SK-N-DZ (cell line): Measurements from ENCODE around the gene PPP1R12B.
"Not testable (repeated sequence)": the region's sequence is repeated elsewhere in the genome, so short reads cannot be mapped to it uniquely, and the experiment has no call there.

ENCODE experiments used
- DNase-seq: peaks from one replicate; pipeline ENCODE4 v3.0.0-alpha.2; 2015; ENCODE audit warnings: low spot score

PPP1R12B gene

DNA sequence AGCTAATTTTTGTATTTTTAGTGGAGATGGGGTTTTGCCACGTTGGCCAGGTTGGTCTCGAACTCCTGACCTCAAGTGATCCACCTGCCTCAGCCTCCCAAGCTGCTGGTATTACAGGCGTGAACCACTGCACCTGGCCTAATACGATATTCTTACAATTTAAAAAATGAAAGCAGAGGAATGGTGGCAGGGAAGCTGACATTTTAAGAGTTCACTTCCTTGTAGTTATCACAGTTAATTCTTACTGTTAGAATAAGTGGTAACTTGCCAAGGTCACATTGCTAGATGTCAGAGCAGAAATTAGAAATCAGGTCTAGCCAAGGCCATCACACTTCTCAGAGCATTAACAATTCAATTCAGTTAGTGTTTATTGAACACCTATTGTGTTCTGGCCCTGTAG is 207.5 kb downstream of the PPP1R12B start:
- DNase-seq, result not testable (repeated sequence)

DNA sequence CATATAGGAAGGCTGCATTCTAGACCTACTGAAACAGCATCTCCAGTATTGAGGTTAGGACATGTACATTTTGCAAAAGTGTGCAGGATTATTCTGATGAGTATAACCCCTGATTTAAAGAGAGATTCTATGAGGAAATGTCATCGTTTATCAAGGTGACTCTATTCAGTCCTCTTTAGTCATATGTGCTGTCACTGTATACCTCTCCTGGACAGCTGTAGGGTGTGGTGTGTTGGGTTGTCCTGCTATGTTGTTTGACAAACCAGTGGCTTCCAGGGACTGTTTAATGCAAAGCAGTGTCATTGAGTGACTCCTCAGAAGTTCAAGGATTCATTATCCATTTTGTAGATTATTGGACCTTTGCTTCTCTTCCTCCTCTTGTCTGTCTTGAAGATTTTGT is 209.2 kb downstream of the PPP1R12B start:
- not testable (repeated sequence) for DNase-seq

DNA sequence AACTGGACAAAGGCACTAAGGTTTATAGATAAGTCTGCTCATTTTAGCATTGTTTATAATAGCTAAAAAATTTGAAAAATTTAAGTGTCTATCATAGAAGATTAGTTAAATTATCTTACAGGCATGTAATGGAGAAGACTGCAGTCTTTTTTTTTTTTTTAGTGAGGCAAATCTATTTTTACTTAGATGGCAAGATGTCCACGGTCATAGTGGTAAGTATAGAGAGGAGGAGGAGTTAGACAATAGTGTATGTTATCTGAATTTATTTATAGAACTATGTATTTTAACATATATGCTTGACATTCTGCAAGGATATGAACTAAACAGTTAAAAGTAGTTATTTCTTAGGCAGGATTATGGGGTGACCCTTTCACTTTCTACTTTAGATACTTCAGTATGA is 212.7 kb downstream of the PPP1R12B start:
- no peak for DNase-seq

DNA sequence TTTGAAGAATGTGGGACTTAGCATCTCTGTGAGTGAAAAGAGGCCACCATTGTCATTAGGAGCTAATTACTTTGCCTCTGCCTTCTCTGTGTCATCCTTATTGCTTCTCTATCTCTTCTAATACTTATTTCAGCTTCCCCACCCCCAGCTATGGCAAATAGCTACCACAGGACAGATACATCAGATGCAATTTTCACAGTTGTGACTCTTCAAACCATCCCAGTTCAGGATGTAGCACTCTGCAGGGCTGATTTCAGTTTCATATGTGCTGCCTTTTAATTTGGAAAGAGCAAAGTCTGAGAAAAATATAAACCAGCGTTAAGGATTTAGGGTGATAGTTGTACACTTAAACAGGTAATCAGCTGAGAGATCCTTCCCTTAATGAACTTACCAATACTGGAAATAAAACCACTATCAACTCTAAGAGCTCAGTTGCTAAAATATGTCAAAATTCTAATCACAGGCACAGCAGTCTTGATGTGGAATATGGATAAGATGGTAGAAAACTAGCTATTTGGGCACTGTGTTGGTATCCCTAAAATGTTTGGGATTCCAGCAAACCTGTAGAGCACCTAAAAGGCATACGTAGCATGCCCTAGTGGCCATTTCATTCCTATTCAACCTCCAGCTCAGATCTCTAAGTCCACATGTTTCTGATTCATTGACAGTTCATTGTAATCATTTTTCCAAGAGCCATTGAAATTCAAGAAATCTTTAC is 213.4 kb downstream of the PPP1R12B start:
- DNase-seq, result no peak

DNA sequence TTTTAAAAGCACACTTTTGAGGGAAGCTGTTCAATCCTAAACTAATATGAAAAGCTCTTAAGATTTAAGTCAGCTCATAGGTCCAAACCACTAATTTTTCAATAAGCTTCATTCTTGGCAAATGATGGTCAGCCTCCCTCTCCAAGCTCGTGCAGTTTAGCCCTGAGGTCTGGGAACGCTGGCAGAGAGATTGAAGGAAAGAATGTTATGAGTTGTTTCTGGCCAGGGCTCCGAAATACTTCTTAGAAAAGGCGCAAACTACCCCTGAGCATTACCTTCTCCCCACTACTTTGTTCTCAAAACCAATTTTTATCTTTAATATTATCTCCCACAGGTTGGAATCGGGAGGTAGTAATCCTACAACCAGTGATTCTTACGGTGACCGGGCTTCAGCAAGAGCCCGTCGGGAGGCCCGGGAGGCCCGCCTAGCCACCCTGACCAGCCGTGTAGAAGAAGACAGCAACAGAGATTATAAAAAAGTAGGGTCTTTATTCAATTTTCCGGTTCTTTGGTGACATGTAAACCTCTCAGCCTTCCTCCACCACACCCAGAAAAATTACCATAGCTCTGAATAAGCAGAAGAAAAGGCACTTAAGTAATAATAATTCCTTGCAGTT is 214.1 kb downstream of the PPP1R12B start:
- DNase-seq, result no peak

DNA sequence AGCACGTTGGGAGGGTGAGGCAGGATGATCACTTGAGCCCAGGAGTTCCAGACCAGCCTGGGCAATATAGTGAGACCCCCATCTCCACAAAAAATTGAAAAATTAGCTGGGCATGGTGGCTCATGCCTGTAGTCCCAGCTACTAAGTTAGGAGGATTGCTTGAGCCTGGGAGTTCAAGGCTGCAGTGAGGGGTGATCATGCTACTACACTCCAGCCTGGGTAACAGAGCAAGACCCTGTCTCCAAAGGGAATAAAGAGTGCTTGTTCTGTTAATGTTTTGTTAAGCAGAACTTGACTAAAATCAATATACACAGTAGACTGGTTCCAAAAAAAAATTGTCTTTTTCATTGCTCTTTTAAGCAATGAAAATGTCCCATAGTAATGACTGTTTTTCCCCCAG is 215.3 kb downstream of the PPP1R12B start:
- no peak for DNase-seq

DNA sequence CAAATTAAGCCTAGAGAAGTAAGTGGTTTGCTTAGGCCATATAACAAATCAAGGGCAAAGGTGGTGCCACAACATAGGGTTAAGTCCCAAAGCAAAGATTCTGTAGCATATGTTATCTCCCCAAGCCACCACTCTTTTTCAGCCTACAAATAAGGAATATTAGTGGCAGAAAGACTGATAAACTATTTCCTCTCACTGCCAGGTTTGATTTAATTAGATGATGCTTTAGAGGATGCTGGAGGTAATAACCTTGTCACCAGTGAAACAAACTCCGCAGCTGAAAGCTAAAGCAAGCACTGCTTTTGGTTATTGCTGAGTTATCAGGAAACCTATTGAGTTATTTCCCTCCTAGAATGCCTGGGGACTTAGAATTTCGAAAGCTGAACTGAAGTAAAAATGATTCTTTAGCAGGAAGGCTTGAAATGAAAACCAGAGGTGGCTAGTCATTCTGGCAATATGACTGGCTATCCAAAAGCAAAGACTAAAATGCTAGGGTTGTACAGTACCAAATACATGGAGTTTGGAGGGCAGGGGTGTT is 216.5 kb downstream of the PPP1R12B start:
- no peak for DNase-seq

DNA sequence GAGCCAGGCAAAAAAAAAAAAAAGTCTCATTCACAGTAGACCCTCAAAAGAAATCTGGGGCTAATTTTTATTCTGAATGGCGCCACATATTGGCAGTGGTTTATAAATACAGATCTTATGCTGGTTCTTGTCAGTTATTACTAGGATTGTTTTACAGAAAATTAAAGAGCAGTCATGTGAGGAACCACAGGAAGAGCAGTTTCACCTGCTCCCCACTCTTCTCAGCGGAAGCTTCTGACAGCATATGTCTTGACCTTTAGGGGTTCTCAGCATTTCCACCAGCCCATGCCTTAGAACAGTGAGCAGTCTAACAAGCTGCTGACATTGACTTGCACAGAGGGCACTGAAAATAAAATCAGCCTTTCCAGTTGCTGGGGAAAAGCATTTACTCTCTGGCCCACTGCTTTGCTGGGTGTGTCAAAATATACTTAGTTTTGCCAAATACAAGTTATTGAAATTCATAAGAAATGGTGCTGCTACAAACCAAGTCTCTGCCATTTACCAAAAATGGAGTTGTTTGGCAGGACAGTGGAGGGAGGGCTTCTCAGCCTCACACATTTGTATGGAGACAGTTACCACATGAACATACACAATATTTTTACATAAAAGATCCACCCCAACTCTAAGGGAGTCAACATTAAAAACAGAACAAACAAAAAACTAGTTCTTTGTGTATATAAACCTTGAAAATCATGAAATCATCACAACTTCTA is 217.5 kb downstream of the PPP1R12B start:
- no peak for DNase-seq

DNA sequence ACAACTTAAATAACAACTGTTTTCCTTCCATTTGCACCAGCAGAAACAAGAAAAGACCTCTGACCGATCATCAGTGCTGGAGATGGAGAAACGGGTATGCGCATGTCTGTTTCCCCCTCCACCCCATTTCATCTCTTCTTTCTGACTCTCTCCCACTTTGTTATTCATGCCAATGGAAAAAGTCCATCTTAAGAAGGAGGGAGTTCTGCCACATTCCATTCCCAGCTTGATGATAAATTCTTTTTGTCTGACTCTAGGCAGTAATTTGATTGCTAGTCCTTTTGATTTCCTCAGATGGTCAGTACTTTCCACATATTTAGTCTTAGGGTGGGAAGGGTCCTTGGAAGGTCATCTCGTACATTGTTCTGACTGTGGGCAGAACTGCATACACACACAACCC is 219.2 kb downstream of the PPP1R12B start:
- DNase-seq, result no peak

DNA sequence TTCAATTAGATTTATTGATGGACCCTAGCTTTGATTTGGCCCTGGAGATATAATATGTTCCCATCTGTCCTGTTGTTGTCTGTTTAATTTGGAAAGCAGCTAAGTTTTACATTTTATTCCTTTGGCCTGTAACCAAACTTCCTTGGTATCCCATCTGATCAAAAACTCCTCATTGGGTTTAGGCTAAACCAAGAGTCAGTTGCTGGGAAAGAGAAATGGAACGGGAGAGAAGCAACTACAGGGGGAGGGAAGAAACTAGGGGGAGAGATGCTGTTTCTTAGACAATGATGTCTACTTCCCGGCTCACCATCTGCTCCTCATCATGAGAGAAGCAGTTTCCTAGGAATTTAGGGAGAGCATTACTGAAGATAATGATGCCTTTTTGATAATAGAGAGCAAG is 219.9 kb downstream of the PPP1R12B start:
- DNase-seq, result no peak

DNA sequence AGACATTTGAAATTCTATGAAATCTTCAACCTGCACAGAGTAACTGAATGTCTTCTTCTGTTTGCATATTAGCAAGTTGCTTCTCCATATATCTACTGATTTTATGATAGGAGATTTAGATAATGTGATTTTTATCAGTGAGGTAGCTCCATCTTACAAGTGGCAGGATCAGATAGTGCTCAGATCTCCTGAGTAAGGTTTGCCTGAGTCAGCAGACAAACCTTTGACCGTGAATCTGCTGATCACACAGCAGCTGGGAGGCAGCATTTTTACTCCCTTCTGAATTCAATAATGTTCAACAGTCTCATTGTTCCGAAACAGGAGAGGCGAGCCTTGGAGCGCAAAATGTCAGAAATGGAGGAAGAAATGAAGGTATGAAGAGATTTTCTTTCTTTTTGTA is 220.3 kb downstream of the PPP1R12B start:
- no peak for DNase-seq

DNA sequence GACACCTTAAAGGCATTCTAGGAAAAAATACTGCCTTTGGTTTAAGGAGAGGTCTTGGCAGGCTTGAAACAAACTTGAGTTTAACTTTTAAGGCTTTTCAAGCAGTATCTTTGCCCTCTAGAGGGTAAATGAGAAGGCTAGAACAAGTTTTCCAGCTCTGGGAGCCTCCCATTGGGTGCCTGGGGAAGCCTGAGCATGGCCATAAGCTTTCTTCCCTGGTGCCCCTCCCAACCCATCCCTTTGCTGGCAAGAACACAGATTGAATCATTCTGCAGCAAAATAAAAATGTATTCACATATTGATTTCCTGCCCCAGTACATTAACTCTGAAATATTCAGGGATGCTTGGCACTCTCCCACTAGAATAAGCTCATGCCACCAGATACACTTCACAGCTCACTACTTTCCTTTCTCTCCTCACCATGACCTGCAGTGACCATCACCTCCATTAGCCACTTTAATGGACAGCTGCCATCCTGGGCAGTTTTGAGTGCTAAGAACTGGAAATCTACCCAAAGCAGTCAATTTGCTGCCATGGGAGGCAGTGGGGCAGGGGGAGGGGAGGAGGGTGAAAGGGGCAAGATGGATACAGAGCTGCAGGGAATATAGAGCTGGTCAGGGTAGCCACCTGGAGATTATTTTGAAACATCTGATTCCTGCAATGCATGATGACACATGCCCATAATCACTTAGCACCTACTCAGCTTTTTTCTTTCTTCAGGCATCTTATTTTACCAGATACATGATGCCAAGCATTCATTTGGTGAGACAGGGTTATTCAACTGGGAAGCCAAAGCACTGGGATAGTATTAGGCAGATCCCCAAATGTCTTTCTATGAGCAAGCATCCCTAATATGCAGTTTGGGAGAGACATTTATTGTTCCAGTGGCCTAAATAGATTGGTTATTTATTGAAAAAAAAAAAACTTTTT is 221.2 kb downstream of the PPP1R12B start:
- no peak for DNase-seq

DNA sequence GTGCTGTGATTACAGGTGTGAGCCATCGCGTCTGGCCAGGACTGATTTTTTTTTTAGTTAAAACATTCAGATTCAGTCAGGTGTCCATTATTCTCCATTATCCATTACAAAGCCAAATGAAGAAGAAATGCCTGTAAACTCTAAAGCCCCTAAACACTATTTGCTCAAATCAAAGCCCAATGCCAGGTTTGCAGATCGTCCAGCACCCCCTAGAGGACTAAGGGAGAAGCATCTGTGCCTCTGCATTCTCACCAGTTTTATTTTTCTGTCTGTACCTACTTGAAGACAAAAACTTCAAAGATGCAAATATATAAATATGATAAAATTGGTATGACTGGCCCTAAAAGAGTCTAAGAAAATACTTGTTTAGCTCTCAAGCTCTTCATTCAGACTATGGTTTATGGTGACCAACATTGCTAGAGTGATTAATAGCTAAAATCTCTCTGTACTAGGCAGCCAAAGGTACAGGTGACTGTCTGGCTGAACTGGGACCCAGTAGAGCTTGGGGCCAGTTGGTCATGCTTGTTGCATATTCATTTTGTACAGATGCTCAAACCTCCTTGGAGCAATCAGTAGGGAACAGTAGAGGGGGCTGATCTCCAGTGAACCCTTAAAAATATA is 223.3 kb downstream of the PPP1R12B start:
- DNase-seq, result no peak

DNA sequence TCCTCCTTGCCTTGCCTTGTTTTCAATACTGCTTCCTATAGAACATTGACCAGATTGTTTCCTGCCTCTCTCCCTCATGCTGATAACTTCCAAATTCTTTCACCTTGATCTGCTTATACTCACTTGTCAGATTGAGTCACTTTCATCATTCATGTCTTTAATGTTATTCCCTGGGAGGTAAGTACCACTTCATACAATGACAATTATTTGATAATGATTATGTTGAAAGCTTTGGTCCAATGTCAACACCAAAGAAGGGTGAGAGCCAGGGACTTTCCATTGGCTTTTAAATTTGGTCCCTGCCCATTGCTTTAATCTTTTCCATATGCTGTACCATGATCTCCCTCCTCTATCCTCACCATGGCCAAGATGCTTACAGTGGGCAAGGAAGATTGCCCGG is 224.4 kb downstream of the PPP1R12B start:
- no peak for DNase-seq

DNA sequence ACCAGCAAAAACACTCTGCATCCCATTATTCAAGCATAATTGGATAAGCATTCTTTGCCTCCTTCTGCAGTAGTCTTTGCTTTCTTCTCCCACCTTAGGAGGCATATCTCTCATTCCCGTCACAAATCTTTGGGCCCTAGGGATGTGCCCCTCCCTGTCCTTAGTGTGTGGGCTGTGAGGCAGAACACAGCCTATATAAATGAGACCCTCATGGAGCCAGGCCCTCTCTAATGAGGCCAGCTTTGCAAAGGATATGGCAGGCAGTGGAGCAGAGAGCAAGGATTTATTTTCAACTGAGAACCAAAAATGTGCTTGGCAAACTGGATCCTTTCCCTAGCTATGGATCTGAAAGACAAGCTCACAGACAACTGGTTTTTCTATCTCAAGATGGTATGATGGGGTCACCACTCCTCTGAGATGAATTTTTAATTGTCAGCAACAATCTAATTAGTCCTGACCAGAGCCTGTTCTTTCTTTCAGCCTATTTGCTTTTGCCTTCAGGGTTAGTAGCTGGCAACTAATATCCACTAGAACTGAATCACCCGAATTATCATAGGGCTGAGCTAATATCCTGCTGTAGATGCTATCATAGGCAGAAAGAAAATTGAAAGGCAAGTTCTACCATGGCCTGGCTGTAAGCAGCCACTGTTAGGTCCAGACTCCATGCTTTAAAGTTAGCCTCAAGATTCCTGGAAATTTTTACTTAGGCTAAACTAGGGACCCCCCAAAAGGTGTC is 227.6 kb downstream of the PPP1R12B start:
- peak; percentile 30 for DNase-seq

DNA sequence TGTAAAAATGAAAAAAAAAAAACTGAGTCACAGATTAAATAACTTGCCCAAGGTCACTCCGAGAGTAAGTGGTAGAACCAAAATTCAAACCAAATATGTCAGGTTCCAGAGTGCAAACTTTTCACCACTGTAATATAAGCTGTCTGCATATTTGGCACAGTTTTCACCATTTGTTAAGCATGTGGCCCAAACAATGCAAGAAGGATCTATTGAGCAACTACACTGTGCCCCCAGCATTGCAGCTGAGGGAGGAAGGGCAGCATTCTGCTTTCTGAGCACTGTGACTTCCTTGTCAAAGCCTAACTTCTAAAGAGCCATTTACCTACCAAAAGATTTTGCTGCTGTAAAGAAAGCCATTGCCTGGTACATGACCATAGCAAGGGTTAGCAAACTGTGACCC is 228.3 kb downstream of the PPP1R12B start:
- no peak for DNase-seq

DNA sequence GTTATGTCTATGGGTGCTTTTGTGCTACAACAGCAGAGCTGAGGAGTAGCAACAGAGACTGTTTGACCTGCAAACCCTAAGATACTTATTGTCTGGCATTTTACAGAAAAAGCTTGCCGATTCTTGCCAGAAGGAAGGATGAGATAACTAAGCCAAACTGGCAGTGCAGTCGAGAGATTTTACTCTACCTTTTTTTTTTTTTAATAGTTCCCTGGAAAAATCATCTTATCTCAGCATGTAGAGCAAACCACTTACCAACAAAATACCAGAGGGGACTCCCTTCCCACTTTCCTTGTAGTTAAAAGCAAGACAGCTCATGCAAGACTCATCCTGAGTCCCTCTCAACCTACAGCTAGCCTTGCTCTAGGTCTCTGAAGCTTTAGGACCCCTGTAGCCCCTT is 228.9 kb downstream of the PPP1R12B start:
- DNase-seq, result no peak

DNA sequence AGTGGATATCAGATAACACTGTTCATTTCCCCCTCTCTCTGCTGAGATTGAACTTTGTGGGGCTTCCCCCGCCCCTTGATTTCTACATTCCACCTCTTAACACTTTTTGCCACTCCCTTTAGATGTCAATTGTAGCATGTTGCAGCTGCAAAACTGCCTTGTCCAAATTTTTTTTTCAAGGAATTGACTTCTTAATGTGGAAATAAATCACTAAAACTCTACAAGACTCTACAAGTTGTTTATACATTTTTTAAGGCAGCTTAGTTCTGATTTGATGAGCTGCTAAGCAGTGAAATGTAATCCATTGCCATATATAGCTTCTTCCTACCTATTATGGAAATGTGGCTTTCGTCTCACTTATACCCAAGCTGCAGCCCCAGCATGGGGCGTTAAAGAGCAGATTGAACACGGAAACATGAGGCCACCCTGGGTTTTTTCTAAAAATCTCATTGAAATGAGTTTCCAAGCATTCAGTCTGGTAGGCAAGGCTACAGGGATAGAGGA is 229.6 kb downstream of the PPP1R12B start:
- DNase-seq, result no peak

DNA sequence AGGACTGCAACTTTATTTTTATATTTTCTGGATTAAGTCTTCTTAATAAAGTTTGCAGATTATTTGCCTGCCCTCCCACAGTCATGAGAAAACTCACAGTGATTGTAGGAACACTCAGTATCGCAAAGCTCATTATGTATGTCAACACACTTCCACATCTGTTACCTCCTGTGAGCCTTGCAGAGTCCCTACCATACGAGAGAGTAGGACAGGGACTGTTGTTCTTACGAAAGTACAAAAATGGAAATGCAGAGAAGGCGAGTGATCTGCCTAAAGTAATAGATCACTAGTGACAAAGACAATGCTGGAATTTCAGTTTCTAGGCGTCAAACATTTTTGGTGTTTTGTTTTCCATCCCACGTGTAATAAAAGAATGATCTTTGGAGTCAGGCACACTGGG is 230.1 kb downstream of the PPP1R12B start:
- no peak for DNase-seq

DNA sequence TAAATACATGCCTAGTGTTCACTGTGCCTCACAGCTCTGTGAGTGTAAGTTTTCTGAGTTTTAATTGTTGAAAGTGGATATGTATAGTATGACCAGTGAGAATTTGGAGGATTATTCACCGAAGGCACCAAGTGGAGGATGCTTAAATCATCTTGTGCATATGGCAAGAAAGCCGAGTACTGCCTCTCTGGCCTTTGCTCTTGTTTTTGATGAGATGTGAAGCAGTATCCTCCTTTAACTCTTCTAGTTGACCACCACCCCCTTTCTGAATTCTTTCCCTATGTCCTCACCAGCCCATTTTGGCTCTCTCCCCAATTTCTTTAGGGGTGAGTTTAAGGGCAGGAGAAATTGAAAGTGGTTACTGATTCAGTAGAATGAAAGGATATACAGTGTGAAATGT is 231.3 kb downstream of the PPP1R12B start:
- DNase-seq, result no peak
